K562 (cell line): ENCODE results near the gene TMEM208. TPM values are rescaled to one million over a fixed set of nuclear protein-coding genes. Genes with fewer than 3 reads are reported as not detected.

ENCODE experiments used
- ATF6 ChIP-seq: sonication (generic); formaldehyde crosslinking; IDR thresholded peaks from 2 replicates; pipeline ENCODE4 v1.4.0; 2020; ENCODE audit warnings: mild to moderate bottlenecking, missing genetic modification reagents
- BRD9 ChIP-seq: fragments of 450-650 bp; IDR thresholded peaks from 2 replicates; pipeline ENCODE4 v1.6.1; 2018; ENCODE audit warnings: low read depth; ENCODE audit not compliant: partially characterized antibody
- FOXK2 ChIP-seq, 2 experiments: fragments of 450-650 bp; IDR thresholded peaks in 1 of 2; conservative IDR thresholded peaks in 1 of 2; 2 replicates each; pipeline ENCODE4 v1.6.1; 2016; ENCODE audit warnings: low read depth in 2 of 2, mild to moderate bottlenecking in 1 of 2
- KDM4B ChIP-seq, 2 experiments: fragments of 450-650 bp in 1 of 2; sonication (generic) in 1 of 2; IDR thresholded peaks; 2 replicates each; pipeline ENCODE4 v1.6.1; 2016 to 2017; ENCODE audit warnings: borderline replicate concordance in 2 of 2, antibody characterized with exemption in 1 of 2, low read depth in 1 of 2, mild to moderate bottlenecking in 1 of 2
- PREB ChIP-seq: sonication (generic); formaldehyde crosslinking; IDR thresholded peaks from 2 replicates; pipeline ENCODE4 v1.8.1; 2023; ENCODE audit warnings: mild to moderate bottlenecking, missing genetic modification reagents
- RBM15 ChIP-seq: fragments of 200-400 bp; formaldehyde crosslinking; IDR thresholded peaks from 2 replicates; pipeline ENCODE4 v1.6.1; 2018; ENCODE audit warnings: mild to moderate bottlenecking, low read length, moderate library complexity; ENCODE audit not compliant: insufficient read depth
- TAL1 ChIP-seq: fragments of 450-650 bp; IDR thresholded peaks from 2 replicates; pipeline ENCODE4 v1.6.1; 2016; ENCODE audit warnings: mild to moderate bottlenecking
- ZC3H4 ChIP-seq: sonication (generic); formaldehyde crosslinking; IDR thresholded peaks from 2 replicates; pipeline ENCODE4 v1.9.0; 2021; ENCODE audit warnings: missing genetic modification reagents, borderline replicate concordance
- ZNF121 ChIP-seq: sonication (generic); formaldehyde crosslinking; conservative IDR thresholded peaks from 2 replicates; pipeline ENCODE4 v1.8.0; 2022; ENCODE audit warnings: missing genetic modification reagents
- ZNF24 ChIP-seq: fragments of 450-650 bp; IDR thresholded peaks from 2 replicates; pipeline ENCODE4 v1.6.1; 2016
- ZNF354B ChIP-seq: fragments of 250-450 bp; sonication (Bioruptor Pico); IDR thresholded peaks from 2 replicates; pipeline ENCODE4 v1.4.0; 2020
- ZNF830 ChIP-seq: fragments of 250-450 bp; sonication (Bioruptor Pico); IDR thresholded peaks from 2 replicates; pipeline ENCODE4 v1.5.0; 2021; ENCODE audit warnings: mild to moderate bottlenecking
- polyA plus RNA-seq, 8 experiments: library from polyadenylated mRNA; depleted of rRNA in 4 of 8; stranded (reverse) in 5 of 8; unstranded in 3 of 8; fragments of >200 nt; fragmentation: Nextera tagmentation in 2 of 8; fragmentation: Illumina TruSeq in 1 of 8; extraction: Ambion mirVana in 2 of 8; extraction: Trizol in 1 of 8; gene quantifications; 2 replicates each; pipeline versions ENCODE4 v1.2.1 to v1.2.3, GENCODE V29; 2011 to 2014; ENCODE audit warnings: inconsistent platforms in 1 of 8, missing spikeins in 1 of 8
- total RNA-seq, 7 experiments: library from RNA; depleted of rRNA in 6 of 7; stranded (reverse); fragments of >200 nt in 6 of 7; fragmentation: Illumina TruSeq in 2 of 7; extraction: Trizol in 2 of 7; gene quantifications; 2 replicates each; pipeline versions ENCODE4 v1.2.1 to v1.2.3, GENCODE V29; 2011 to 2021; ENCODE audit warnings: low replicate concordance in 1 of 7
- TF ChIP-seq, protein P1 (sequence below): fragments of 200-600 bp; sonication (generic); IDR thresholded peaks from one replicate; pipeline ENCODE4 v1.6.1; 2012; ENCODE audit warnings: mild to moderate bottlenecking, low read depth, low read length, inconsistent platforms

The TMEM208 gene
- total and polyA plus RNA-seq, 9 of the 15 experiments (the other 6 are each of a cell fraction or from before 2014, with no cell fraction given), result 31.8 to 239 (median 54.3) TPM

GRCh38 chr16:67226804-67227566 lies at the start of gene TMEM208 (continued):
- TF ChIP-seq, protein P1, sequence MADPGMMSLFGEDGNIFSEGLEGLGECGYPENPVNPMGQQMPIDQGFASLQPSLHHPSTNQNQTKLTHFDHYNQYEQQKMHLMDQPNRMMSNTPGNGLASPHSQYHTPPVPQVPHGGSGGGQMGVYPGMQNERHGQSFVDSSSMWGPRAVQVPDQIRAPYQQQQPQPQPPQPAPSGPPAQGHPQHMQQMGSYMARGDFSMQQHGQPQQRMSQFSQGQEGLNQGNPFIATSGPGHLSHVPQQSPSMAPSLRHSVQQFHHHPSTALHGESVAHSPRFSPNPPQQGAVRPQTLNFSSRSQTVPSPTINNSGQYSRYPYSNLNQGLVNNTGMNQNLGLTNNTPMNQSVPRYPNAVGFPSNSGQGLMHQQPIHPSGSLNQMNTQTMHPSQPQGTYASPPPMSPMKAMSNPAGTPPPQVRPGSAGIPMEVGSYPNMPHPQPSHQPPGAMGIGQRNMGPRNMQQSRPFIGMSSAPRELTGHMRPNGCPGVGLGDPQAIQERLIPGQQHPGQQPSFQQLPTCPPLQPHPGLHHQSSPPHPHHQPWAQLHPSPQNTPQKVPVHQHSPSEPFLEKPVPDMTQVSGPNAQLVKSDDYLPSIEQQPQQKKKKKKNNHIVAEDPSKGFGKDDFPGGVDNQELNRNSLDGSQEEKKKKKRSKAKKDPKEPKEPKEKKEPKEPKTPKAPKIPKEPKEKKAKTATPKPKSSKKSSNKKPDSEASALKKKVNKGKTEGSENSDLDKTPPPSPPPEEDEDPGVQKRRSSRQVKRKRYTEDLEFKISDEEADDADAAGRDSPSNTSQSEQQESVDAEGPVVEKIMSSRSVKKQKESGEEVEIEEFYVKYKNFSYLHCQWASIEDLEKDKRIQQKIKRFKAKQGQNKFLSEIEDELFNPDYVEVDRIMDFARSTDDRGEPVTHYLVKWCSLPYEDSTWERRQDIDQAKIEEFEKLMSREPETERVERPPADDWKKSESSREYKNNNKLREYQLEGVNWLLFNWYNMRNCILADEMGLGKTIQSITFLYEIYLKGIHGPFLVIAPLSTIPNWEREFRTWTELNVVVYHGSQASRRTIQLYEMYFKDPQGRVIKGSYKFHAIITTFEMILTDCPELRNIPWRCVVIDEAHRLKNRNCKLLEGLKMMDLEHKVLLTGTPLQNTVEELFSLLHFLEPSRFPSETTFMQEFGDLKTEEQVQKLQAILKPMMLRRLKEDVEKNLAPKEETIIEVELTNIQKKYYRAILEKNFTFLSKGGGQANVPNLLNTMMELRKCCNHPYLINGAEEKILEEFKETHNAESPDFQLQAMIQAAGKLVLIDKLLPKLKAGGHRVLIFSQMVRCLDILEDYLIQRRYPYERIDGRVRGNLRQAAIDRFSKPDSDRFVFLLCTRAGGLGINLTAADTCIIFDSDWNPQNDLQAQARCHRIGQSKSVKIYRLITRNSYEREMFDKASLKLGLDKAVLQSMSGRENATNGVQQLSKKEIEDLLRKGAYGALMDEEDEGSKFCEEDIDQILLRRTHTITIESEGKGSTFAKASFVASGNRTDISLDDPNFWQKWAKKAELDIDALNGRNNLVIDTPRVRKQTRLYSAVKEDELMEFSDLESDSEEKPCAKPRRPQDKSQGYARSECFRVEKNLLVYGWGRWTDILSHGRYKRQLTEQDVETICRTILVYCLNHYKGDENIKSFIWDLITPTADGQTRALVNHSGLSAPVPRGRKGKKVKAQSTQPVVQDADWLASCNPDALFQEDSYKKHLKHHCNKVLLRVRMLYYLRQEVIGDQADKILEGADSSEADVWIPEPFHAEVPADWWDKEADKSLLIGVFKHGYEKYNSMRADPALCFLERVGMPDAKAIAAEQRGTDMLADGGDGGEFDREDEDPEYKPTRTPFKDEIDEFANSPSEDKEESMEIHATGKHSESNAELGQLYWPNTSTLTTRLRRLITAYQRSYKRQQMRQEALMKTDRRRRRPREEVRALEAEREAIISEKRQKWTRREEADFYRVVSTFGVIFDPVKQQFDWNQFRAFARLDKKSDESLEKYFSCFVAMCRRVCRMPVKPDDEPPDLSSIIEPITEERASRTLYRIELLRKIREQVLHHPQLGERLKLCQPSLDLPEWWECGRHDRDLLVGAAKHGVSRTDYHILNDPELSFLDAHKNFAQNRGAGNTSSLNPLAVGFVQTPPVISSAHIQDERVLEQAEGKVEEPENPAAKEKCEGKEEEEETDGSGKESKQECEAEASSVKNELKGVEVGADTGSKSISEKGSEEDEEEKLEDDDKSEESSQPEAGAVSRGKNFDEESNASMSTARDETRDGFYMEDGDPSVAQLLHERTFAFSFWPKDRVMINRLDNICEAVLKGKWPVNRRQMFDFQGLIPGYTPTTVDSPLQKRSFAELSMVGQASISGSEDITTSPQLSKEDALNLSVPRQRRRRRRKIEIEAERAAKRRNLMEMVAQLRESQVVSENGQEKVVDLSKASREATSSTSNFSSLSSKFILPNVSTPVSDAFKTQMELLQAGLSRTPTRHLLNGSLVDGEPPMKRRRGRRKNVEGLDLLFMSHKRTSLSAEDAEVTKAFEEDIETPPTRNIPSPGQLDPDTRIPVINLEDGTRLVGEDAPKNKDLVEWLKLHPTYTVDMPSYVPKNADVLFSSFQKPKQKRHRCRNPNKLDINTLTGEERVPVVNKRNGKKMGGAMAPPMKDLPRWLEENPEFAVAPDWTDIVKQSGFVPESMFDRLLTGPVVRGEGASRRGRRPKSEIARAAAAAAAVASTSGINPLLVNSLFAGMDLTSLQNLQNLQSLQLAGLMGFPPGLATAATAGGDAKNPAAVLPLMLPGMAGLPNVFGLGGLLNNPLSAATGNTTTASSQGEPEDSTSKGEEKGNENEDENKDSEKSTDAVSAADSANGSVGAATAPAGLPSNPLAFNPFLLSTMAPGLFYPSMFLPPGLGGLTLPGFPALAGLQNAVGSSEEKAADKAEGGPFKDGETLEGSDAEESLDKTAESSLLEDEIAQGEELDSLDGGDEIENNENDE, result no peak
- TF ChIP-seq RBM15, result no peak
- peak in 1 of 2 experiments; percentile 99; a peak in 2 of 4 replicates for TF ChIP-seq KDM4B (IDR thresholded peaks at IDR 0.05; ENCODE audit: borderline replicate concordance in 2 of 2, low read depth in 1 of 2)
- peak; percentile 77 to 89 for TF ChIP-seq FOXK2 (conservative IDR thresholded peaks at IDR 0.05 in 1 of 2, IDR thresholded peaks at IDR 0.05 in 1 of 2; ENCODE audit: low read depth in 2 of 2)
- no peak for TF ChIP-seq ZNF121 (CRISPR knock-in tag)
- TF ChIP-seq TAL1, result no peak
- no peak for TF ChIP-seq ZNF830
- peak; percentile 22 for TF ChIP-seq BRD9
- peak; percentile 46; the same call in 1 of the 2 replicates for TF ChIP-seq ZC3H4 (CRISPR knock-in tag)
- no peak for TF ChIP-seq ZNF24
- no peak for TF ChIP-seq ATF6 (CRISPR knock-in tag)
- TF ChIP-seq ZNF354B (CRISPR knock-in tag), result no peak
- no peak for TF ChIP-seq PREB (CRISPR knock-in tag)
